WI38 (cell line): ENCODE data around the gene FEZ2.

Source experiments
- H3K4me3 ChIP-seq: 2 replicates; pipeline ENCODE4 v1.5.1; 2011; ENCODE audit warnings: low read depth, mild to moderate bottlenecking, control low read depth, low read length
- CTCF ChIP-seq: IDR thresholded peaks from 2 replicates; pipeline ENCODE4 v1.5.1; 2012; ENCODE audit warnings: low read depth, mild to moderate bottlenecking, control low read depth, low read length

The FEZ2 gene

DNA sequence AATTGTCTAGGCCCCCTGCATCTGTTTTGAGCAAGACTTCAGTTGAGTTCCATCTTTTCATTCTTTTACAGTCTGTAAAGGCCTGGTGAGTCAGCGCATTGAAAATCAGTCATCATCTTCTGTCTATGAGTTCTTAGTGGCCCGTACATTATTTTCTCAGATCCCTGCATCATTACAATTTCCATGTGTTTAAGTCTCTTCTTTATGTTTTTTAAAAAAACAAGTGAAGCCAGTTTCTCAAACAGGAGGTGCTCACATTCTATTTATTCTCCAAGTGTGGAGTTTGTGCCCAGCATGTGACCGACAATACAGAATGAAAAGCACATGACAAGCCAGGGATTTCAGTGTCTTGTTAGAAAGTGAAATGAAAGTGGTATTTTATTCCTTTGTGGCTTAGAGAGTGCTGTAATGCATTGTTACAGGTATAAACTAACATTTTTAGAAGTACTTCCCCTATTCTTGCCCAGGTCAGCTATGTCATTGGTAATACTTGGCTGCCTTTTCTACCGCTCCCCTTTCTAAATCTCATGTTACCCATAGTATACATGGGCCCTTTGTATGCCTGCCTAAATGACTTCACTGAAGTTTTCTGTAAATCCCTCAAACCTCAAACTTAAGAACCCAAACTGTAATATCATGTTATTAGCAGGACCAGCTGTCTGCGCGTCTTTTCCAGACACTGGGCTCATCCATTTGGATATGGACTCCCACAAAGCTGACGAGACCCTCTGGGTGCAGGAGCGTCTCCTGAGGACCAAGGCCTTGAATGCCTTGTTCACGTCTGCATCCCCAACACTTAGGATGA lies 67.6 kb downstream of the FEZ2 start:
- no peak for TF ChIP-seq CTCF
- no peak overlapping the region for H3K4me3 ChIP-seq

GRCh38 chr2:36528766-36529392 lies 69.1 kb downstream of the FEZ2 start:
- H3K4me3 ChIP-seq, result no peak overlapping the region
- TF ChIP-seq CTCF, result no peak

DNA sequence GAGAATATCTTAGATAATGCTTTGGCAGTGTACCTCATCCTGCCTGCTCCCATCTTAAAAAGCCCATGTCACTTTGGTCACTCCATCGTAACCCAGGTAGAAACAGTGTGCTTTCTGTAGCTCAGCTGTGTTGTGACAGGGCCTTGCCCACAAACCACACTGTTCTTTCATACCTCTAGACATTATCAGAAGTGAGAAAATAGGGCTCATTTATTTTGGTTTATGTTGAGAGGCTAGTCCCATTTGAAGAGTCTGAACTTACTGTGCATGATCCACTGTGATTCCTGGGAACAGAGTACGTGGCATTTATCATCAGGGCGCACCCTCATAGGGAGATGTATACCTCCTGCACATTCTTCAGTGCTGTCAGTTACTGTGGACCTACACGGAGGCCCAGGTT lies 69.7 kb downstream of the FEZ2 start:
- no peak for TF ChIP-seq CTCF
- no peak overlapping the region for H3K4me3 ChIP-seq

GRCh38 chr2:36526226-36526625 lies 71.7 kb downstream of the FEZ2 start:
- no peak overlapping the region for H3K4me3 ChIP-seq
- no peak for TF ChIP-seq CTCF

DNA sequence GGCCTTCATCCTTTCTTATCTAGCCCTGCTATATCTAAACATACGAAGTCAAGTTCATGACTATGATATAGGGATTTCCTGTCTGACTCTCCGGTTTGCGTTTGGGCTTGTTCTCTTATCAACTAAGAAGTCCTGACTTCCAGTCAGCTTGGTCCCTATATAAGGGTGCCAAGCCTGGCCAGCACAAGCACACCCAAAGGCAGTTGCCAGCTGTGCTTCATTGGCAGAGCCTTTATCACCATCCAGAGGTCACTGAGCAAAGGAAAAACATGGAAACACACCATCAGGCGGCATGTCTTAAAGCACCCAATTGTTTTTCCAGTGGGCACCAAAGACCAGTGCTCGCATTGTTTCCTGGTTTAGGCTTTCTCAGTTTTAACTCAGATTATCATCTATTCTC lies 72.7 kb downstream of the FEZ2 start:
- H3K4me3 ChIP-seq, result no peak overlapping the region
- no peak for TF ChIP-seq CTCF

DNA sequence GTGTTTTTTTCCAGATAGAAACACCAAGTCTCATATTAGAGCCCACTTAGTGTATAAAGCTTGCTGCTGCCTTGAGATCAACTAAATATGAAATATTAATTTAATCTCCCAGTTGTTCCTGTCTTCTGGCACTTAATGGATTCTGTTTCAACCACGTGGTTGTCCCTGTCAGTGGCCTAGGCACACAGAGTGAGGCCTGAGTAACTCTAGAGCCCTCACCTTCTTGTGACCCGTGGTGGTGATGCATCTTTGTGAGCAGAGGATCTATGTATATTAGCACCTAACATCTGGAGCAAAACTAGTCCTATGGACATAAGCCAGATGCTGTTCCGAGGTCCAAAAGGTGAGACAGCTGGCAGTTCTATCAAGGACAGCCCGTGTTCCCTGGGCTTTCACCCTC lies 74.8 kb downstream of the FEZ2 start:
- no peak overlapping the region for H3K4me3 ChIP-seq
- TF ChIP-seq CTCF, result no peak

DNA sequence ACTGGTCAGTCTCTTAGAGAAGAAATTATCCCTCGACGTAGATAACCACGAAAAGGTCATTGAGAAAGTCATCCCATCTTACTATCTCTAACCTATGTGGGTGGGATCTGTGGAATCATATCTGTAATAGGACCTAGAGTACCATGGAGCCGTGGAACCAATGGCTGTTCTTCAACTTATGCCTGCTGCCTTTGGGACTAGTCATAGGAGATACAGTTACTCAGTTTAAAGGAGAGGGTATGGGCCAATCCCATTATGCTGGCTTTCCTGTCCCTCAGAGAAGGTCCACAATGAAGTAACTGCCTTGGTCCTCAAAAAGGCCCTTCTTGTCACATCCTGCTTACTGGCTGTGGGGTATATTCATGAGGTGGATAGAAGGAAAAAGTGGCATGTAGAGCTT lies 77.5 kb downstream of the FEZ2 start:
- no peak for TF ChIP-seq CTCF
- H3K4me3 ChIP-seq, result no peak overlapping the region
